Measurements from ENCODE around the gene ATL2.
"Not testable (repeated sequence)": the region's sequence is repeated elsewhere in the genome, so short reads cannot be mapped to it uniquely, and the experiment has no call there.

The ATL2 gene

GRCh38 chr2:38323623-38324022 lies 53.5 kb downstream of the ATL2 start:
- H3K36me3 Mint-ChIP-seq (ENCODE audit: low read depth): peaks cover 66% of the 10 kb centered on the region
- H3K9me3 Mint-ChIP-seq: no peaks in the 10 kb centered on the region
- no peak overlapping the region for H3K4me3 Mint-ChIP-seq
- peaks cover 41% of the 10 kb centered on the region for H3K4me1 Mint-ChIP-seq (ENCODE audit: low read depth)
- H3K27ac Mint-ChIP-seq: no peak overlapping the region
- H3K27me3 Mint-ChIP-seq: no peaks in the 10 kb centered on the region
- DNase-seq: no peak

GRCh38 chr2:38322224-38322914 lies 54.7 kb downstream of the ATL2 start:
- DNase-seq: no peak
- H3K4me3 Mint-ChIP-seq: no peak overlapping the region
- H3K9me3 Mint-ChIP-seq: no peaks in the 10 kb centered on the region
- H3K4me1 Mint-ChIP-seq (ENCODE audit: low read depth): peaks cover 30% of the 10 kb centered on the region
- peaks cover 67% of the 10 kb centered on the region for H3K36me3 Mint-ChIP-seq (ENCODE audit: low read depth)
- no peaks in the 10 kb centered on the region for H3K27me3 Mint-ChIP-seq
- no peak overlapping the region for H3K27ac Mint-ChIP-seq

GRCh38 chr2:38319240-38319639 lies 57.8 kb downstream of the ATL2 start:
- Mint-ChIP-seq H3K36me3 (ENCODE audit: low read depth) (peaks cover 79% of the 10 kb centered on the region), H3K4me1 (ENCODE audit: low read depth) (peaks cover 31% of the 10 kb centered on the region)
- not testable (repeated sequence) for H3K9me3 Mint-ChIP-seq, H3K27me3 Mint-ChIP-seq, H3K4me3 Mint-ChIP-seq, DNase-seq, H3K27ac Mint-ChIP-seq

- no peaks in the 10 kb centered on the region for H3K9me3 Mint-ChIP-seq
- peaks cover 83% of the 10 kb centered on the region for H3K36me3 Mint-ChIP-seq (ENCODE audit: low read depth)
- no peaks in the 10 kb centered on the region for H3K27me3 Mint-ChIP-seq
- H3K27ac Mint-ChIP-seq: no peak overlapping the region
- no peak for DNase-seq
- no peak overlapping the region for H3K4me3 Mint-ChIP-seq
- H3K4me1 Mint-ChIP-seq (ENCODE audit: low read depth): peaks cover 25% of the 10 kb centered on the region
These were observed 59.3 kb downstream of the ATL2 start for GRCh38 chr2:38317725-38318124.

- Mint-ChIP-seq H3K27me3 (no peaks in the 10 kb centered on the region), H3K36me3 (ENCODE audit: low read depth) (peaks cover 90% of the 10 kb centered on the region), H3K9me3 (no peaks in the 10 kb centered on the region), H3K4me1 (ENCODE audit: low read depth) (peaks cover 25% of the 10 kb centered on the region), H3K27ac (no peak overlapping the region), H3K4me3 (no peak overlapping the region)
- no peak for DNase-seq
These were observed 61.3 kb downstream of the ATL2 start for GRCh38 chr2:38315707-38316333.

- Mint-ChIP-seq H3K36me3 (ENCODE audit: low read depth) (peaks cover 96% of the 10 kb centered on the region), H3K27me3 (no peaks in the 10 kb centered on the region), H3K9me3 (no peaks in the 10 kb centered on the region), H3K4me1 (ENCODE audit: low read depth) (peaks cover 35% of the 10 kb centered on the region), H3K27ac (no peak overlapping the region), H3K4me3 (no peak overlapping the region)
- DNase-seq: no peak
These were observed 68.3 kb downstream of the ATL2 start for GRCh38 chr2:38308821-38309220.

- no peak for DNase-seq
- H3K36me3 Mint-ChIP-seq (ENCODE audit: low read depth): peaks cover 94% of the 10 kb centered on the region
- no peak overlapping the region for H3K4me3 Mint-ChIP-seq
- peak overlapping the region; percentile 53 for H3K27ac Mint-ChIP-seq
- H3K27me3 Mint-ChIP-seq: no peaks in the 10 kb centered on the region
- H3K9me3 Mint-ChIP-seq: no peaks in the 10 kb centered on the region
- H3K4me1 Mint-ChIP-seq (ENCODE audit: low read depth): peaks cover 54% of the 10 kb centered on the region
These were observed 74.9 kb downstream of the ATL2 start for GRCh38 chr2:38301969-38302702.

DNA sequence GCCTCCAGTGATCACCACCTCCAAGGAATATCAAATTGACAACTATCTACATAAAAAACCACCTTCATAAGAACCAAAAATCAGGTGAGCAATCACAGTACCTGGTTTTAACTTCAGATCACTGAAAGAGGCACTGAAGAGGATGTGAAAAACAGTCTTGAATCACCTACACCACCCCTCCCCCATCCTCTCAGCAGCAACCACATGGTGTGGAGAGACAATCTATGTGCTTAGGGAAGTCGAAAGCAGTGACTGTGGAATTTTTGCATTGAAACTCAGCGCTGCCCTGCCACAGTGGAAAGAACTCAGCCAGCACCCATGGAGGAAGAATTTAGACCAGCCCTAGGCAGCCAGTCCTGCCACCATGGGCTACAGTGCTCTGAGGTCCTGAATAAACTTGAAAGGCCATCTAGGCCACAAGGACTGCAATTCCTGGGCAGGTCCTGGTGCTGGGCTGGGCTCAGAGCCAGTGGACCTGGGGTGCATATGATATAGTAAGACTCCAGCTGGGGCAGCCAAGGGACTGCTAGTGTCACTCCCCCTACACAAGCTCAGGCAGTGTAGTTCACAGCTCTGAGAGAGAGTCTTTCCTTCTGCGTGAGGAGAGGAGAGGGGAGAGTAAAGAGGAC lies 75.6 kb downstream of the ATL2 start:
- H3K27me3 Mint-ChIP-seq: no peaks in the 10 kb centered on the region
- H3K36me3 Mint-ChIP-seq (ENCODE audit: low read depth): peaks cover 94% of the 10 kb centered on the region
- DNase-seq: peak; percentile 31
- peak overlapping the region; percentile 53 for H3K27ac Mint-ChIP-seq
- H3K4me3 Mint-ChIP-seq: no peak overlapping the region
- no peaks in the 10 kb centered on the region for H3K9me3 Mint-ChIP-seq
- peaks cover 52% of the 10 kb centered on the region for H3K4me1 Mint-ChIP-seq (ENCODE audit: low read depth)

GRCh38 chr2:38298539-38298938 lies 78.5 kb downstream of the ATL2 start:
- H3K27ac Mint-ChIP-seq: peak overlapping the region; percentile 66
- H3K4me3 Mint-ChIP-seq: no peak overlapping the region
- no peaks in the 10 kb centered on the region for H3K9me3 Mint-ChIP-seq
- H3K4me1 Mint-ChIP-seq (ENCODE audit: low read depth): peaks cover 32% of the 10 kb centered on the region
- peaks cover 84% of the 10 kb centered on the region for H3K36me3 Mint-ChIP-seq (ENCODE audit: low read depth)
- H3K27me3 Mint-ChIP-seq: no peaks in the 10 kb centered on the region
- DNase-seq: no peak

- DNase-seq: no peak
- no peaks in the 10 kb centered on the region for H3K27me3 Mint-ChIP-seq
- H3K4me1 Mint-ChIP-seq (ENCODE audit: low read depth): peaks cover 16% of the 10 kb centered on the region
- H3K4me3 Mint-ChIP-seq: no peak overlapping the region
- no peaks in the 10 kb centered on the region for H3K9me3 Mint-ChIP-seq
- no peak overlapping the region for H3K27ac Mint-ChIP-seq
- H3K36me3 Mint-ChIP-seq (ENCODE audit: low read depth): peaks cover 63% of the 10 kb centered on the region
These were observed 80.8 kb downstream of the ATL2 start for GRCh38 chr2:38296197-38296780.

DNA sequence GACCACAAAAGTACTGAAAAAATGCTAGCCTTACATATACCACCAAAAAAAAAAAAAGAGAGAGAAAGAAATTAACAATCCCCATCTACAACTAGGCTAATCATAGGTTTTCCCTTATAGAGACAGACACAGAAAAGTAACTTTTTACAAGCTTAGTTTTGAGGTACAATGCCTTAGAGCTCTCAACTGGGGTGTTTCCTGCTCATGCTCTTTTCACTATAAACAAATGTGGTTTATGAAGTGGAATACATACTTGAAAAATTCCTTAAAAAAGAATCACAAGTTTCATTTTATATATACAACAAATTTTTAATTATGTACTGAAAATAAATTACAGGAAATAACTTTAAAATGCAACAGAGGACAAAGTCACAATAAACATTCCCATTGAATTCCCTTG lies 82.5 kb downstream of the ATL2 start:
- no peaks in the 10 kb centered on the region for H3K27me3 Mint-ChIP-seq
- no peak overlapping the region for H3K27ac Mint-ChIP-seq
- H3K36me3 Mint-ChIP-seq (ENCODE audit: low read depth): peaks cover 50% of the 10 kb centered on the region
- peaks cover 12% of the 10 kb centered on the region for H3K4me1 Mint-ChIP-seq (ENCODE audit: low read depth)
- no peak overlapping the region for H3K4me3 Mint-ChIP-seq
- H3K9me3 Mint-ChIP-seq: no peaks in the 10 kb centered on the region
- DNase-seq: no peak

DNA sequence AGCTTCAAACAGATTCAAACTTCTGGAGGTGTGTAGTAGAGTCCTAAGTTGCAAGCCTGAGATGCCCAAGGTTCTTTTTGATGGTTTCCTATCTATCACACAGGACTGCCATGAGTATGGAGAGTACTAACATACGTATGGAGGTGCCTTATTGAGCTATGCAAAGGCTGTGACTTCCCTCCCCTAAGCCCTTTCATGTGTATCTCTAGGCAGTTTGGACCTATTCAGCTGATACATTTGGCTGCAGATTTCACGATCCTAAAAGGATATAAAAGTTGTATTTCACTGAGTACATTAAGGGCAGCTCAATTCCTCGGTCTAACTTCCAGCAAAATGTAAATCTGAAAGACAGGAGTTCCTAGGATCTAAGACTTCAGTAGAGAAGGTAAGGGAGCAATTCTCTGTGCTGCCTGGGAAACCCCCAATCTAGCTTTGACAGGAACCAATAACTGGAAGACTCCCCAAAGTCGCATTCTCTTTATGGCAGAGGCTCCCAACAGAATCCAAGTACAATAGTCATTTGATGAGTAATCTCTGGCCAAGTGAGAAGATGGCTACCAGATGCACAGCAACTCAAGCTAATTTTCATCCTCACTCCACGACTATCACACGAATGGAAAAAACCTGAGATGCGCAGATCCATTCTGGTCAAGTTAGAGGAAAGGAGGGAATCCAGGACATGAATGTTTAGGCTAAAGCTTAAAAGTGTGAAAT lies 83.8 kb downstream of the ATL2 start:
- DNase-seq: no peak
- Mint-ChIP-seq H3K4me1 (ENCODE audit: low read depth) (peaks cover 7% of the 10 kb centered on the region), H3K9me3 (no peaks in the 10 kb centered on the region), H3K27me3 (peaks cover 3% of the 10 kb centered on the region), H3K4me3 (no peak overlapping the region), H3K27ac (no peak overlapping the region), H3K36me3 (ENCODE audit: low read depth) (peaks cover 38% of the 10 kb centered on the region)

DNA sequence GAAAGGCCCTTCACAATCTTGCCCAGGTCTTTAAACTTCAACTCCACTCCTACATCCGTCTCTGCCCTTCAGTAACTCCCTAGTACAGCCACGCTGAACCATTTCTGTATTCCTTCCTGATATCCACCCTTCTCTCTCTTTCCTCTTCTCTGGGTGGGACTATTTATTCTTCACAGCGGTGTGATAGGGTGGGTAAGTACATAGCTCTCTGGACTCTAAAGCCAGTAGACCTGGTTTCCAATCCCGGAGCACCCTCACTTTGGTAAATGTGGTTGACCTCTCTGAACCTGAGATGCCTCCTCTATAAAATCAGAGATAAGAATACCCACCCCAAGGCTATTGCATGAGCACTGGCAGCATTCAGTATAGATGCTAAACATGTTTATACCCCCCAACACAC lies 86.7 kb downstream of the ATL2 start:
- Mint-ChIP-seq H3K27ac (no peak overlapping the region), H3K4me1 (ENCODE audit: low read depth) (no peaks in the 10 kb centered on the region), H3K9me3 (no peaks in the 10 kb centered on the region), H3K36me3 (ENCODE audit: low read depth) (peaks cover 9% of the 10 kb centered on the region), H3K27me3 (peaks cover 19% of the 10 kb centered on the region), H3K4me3 (no peak overlapping the region)
- no peak for DNase-seq

- Mint-ChIP-seq H3K4me3 (no peak overlapping the region), H3K9me3 (no peaks in the 10 kb centered on the region), H3K4me1 (ENCODE audit: low read depth) (peaks cover 10% of the 10 kb centered on the region), H3K27ac (no peak overlapping the region), H3K36me3 (ENCODE audit: low read depth) (no peaks in the 10 kb centered on the region), H3K27me3 (peaks cover 19% of the 10 kb centered on the region)
- no peak for DNase-seq
These were observed 92.1 kb downstream of the ATL2 start for GRCh38 chr2:38284971-38285370.
